ENCODE data around the gene PRRC2B. TPM values are rescaled to one million over a fixed set of nuclear protein-coding genes. Genes with fewer than 3 reads are reported as not detected.

PRRC2B gene
- total and polyA plus RNA-seq, 2 experiments from 2014 or later = 48.2 to 118 TPM

DNA sequence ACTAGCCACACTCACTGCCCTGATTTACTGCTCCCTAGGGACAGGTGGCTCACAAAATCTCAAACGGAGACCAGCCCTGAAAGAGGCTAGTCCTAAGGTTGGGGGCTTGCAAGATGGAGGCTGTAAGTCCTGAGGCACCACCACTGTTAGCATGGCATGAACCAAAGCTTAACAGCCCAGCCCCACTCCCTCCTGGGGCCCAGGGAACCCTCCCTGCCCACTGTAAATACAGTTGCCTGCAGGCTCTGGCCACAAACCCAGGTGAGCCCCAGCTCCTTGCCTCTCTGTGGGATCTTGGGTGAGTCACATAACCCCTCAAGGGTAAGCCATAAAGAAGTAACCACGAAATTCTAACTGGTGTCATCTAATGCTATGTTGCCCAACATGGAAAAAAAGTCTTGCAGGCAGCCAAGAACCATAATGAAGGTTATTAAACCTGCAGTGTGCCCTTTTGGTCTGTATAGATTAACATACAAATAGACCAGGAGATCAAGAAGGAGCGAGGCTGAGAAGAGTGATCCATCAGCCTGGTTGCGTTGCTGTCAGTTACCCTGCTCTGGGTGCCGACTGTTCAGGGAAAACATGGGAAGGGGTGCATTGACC is 107.2 kb downstream of the PRRC2B start:
- Histone ChIP-seq H3K4me1 (ENCODE audit: insufficient read depth) (peaks cover 10% of the 10 kb centered on the region), H4K20me1 (ENCODE audit: insufficient read depth, poor library complexity, severe bottlenecking) (no peaks in the 10 kb centered on the region), H3K4me2 (no peak overlapping the region), H3K79me2 (peaks cover 25% of the 10 kb centered on the region), H3K9me2 (replicated peaks; ENCODE audit: insufficient read depth) (no peaks in the 10 kb centered on the region), H3K4me3 (no peak overlapping the region), H3K36me3 (replicated peaks; ENCODE audit: insufficient read depth, low read depth) (no peaks in the 10 kb centered on the region), H2AFZ (no peak overlapping the region), H3K27me3 (no peaks in the 10 kb centered on the region), H3K9me3 (ENCODE audit: low read depth) (no peaks in the 10 kb centered on the region), H3K27ac (no peak overlapping the region)
- no peak for TF ChIP-seq EZH2 (IDR thresholded peaks at IDR 0.05; ENCODE audit: borderline replicate concordance)
- no peak for TF ChIP-seq EZH2phosphoT487 (IDR thresholded peaks at IDR 0.05; ENCODE audit: low read depth, severe bottlenecking, unreplicated experiment)
- no peak for TF ChIP-seq CTCF (IDR thresholded peaks at IDR 0.05; ENCODE audit: poor library complexity)
- WGBS (ENCODE audit: low lambda C conversion rate, missing lambda C conversion rate) = 85% methylated on average over 5 of the region's 5 CpGs
- DNase-seq (ENCODE audit: low spot score) = peak; percentile 23

DNA sequence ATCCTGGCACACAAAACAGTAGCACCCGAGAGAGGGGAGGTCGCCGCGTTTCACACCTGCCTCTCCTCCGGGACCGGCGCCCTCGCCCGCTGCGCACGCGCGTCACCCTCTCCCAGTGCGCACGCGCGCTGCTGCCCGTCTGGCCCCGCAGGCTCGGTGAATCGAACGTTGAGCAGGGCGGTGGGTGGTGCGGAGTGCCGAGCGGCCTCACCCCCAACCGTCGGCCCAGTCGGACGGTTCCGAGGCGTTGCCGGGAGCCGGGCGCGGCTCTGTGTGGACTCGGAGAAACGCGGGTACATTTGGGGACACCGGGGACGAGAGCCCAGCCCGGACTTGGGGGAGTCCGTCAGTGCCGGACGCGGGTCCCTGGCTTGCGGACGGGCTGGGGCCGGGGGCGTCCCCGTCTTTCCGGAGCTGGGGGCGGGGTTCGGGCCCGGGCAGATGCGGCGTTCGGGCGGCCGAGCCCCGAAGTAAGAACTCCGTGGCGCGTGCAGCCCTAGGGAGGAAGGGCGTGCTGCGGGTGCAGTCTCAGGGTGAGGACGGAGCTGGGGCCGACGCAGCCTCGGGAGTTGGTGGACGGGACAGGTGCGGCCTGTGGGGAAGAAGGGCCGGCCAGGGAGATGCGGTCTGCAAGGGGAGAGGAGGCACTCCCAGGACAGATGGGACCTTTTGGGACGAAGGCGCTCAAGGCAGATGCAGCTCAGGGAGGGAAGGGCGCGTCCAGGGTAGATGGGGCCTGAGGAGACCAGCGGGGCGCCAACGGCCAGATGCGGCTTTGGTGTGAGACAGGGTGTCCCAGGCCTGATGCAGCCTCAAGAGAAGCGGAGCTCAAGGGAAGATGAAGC is 109.1 kb downstream of the PRRC2B start, which contains the start of gene POMT1:
Gene POMT1 (plus strand): TSS at position 138 of the 845 bp plus-strand sequence. CDS start 1,301 bp downstream, outside the sequence.
- Histone ChIP-seq H3K4me1 (ENCODE audit: insufficient read depth) (peaks cover 10% of the 10 kb centered on the region), H4K20me1 (ENCODE audit: insufficient read depth, poor library complexity, severe bottlenecking) (no peaks in the 10 kb centered on the region), H3K4me3 (peak within 1 kb of the TSS; percentile 80), H3K4me2 (peak within 1 kb of the TSS; percentile 77), H2AFZ (peak within 1 kb of the TSS; percentile 95), H3K27ac (peak within 1 kb of the TSS; percentile 61), H3K9me3 (ENCODE audit: low read depth) (no peaks in the 10 kb centered on the region), H3K9me2 (replicated peaks; ENCODE audit: insufficient read depth) (no peaks in the 10 kb centered on the region), H3K79me2 (peaks cover 28% of the 10 kb centered on the region), H3K27me3 (no peaks in the 10 kb centered on the region), H3K36me3 (replicated peaks; ENCODE audit: insufficient read depth, low read depth) (no peaks in the 10 kb centered on the region)
- TF ChIP-seq CTCF (IDR thresholded peaks at IDR 0.05; ENCODE audit: poor library complexity) (no peak), EZH2 (IDR thresholded peaks at IDR 0.05; ENCODE audit: borderline replicate concordance) (no peak)
- peak; percentile 93 for DNase-seq (ENCODE audit: low spot score)
- WGBS (ENCODE audit: low lambda C conversion rate, missing lambda C conversion rate) = under 1% methylated on average over 82 of the region's 83 CpGs

- peak; percentile 41 for DNase-seq (ENCODE audit: low spot score)
Observed at GRCh38 chr9:131503626-131504465, 110.0 kb downstream of the PRRC2B start.

More at GRCh38 chr9:131503626-131504465, 110.0 kb downstream of the PRRC2B start:
- Histone ChIP-seq H3K79me2 (peaks cover 28% of the 10 kb centered on the region), H3K4me1 (ENCODE audit: insufficient read depth) (peaks cover 10% of the 10 kb centered on the region), H2AFZ (peak overlapping the region; percentile 95), H3K4me3 (peak overlapping the region; percentile 80), H4K20me1 (ENCODE audit: insufficient read depth, poor library complexity, severe bottlenecking) (no peaks in the 10 kb centered on the region), H3K4me2 (peak overlapping the region; percentile 77), H3K27ac (no peak overlapping the region), H3K9me3 (ENCODE audit: low read depth) (no peaks in the 10 kb centered on the region), H3K9me2 (replicated peaks; ENCODE audit: insufficient read depth) (no peaks in the 10 kb centered on the region), H3K27me3 (no peaks in the 10 kb centered on the region), H3K36me3 (replicated peaks; ENCODE audit: insufficient read depth, low read depth) (no peaks in the 10 kb centered on the region)
- TF ChIP-seq CTCF (IDR thresholded peaks at IDR 0.05; ENCODE audit: poor library complexity) (no peak), EZH2 (IDR thresholded peaks at IDR 0.05; ENCODE audit: borderline replicate concordance) (no peak)
- 54% methylated on average over 32 of the region's 32 CpGs for whole genome bisulfite sequencing (ENCODE audit: low lambda C conversion rate, missing lambda C conversion rate)
